IgD-negative memory B cell (primary cell): ENCODE data around the gene MT2A. TPM values are rescaled to one million over a fixed set of nuclear protein-coding genes. Genes with fewer than 3 reads are reported as not detected.
"Not testable (repeated sequence)": the region's sequence is repeated elsewhere in the genome, so short reads cannot be mapped to it uniquely, and the experiment has no call there.

Source experiments
- H3K27ac Mint-ChIP-seq, 3 donors: one replicate each; pipeline ENCODE4 v1.8.0; 2020 to 2022; ENCODE audit warnings: mild to moderate bottlenecking in 3 of 3, mixed read lengths in 3 of 3, moderate library complexity in 1 of 3
- H3K27me3 Mint-ChIP-seq: one replicate; pipeline ENCODE4 v1.8.0; 2021; ENCODE audit warnings: mixed read lengths
- H3K36me3 Mint-ChIP-seq: one replicate; pipeline ENCODE4 v1.8.0; 2020; ENCODE audit warnings: mild to moderate bottlenecking, mixed read lengths
- H3K4me1 Mint-ChIP-seq, 3 donors: one replicate each; pipeline ENCODE4 v1.8.0; 2020 to 2022; ENCODE audit warnings: mixed read lengths in 3 of 3, mild to moderate bottlenecking in 1 of 3
- H3K4me3 Mint-ChIP-seq, 4 donors: one replicate each; pipeline ENCODE4 v1.8.0; 2020 to 2022; ENCODE audit warnings: mild to moderate bottlenecking in 4 of 4, mixed read lengths in 4 of 4, moderate library complexity in 3 of 4
- H3K9me3 Mint-ChIP-seq, 3 donors: one replicate each; pipeline ENCODE4 v1.8.0; 2020 to 2021; ENCODE audit warnings: mixed read lengths in 3 of 3, mild to moderate bottlenecking in 1 of 3
- polyA plus RNA-seq: library from polyadenylated mRNA; unstranded; fragments of 300-500 nt; fragmentation: Illumina TruSeq; gene quantifications from one replicate; pipeline ENCODE4 v1.2.3, GENCODE V29; 2021

The MT2A gene
- polyA plus RNA-seq, 1 donor from 2014 or later, result 40.8 TPM

GRCh38 chr16:56608876-56609462, 585 bp downstream of the MT2A start:
- H3K27me3 Mint-ChIP-seq, result no peaks in the 10 kb centered on the region
- H3K9me3 Mint-ChIP-seq, result no peaks in the 10 kb centered on the region
- peaks cover 18 to 27% (median 19%) of the 10 kb centered on the region in 3 donors for H3K4me1 Mint-ChIP-seq
- no peaks in the 10 kb centered on the region for H3K36me3 Mint-ChIP-seq
- peak overlapping the region in 2 of 3 donors; percentile 70 to 92 for H3K27ac Mint-ChIP-seq
- H3K4me3 Mint-ChIP-seq, result peak overlapping the region; percentile 83 to 95 (median 93)

- Mint-ChIP-seq H3K36me3 (no peaks in the 10 kb centered on the region), H3K27me3 (no peaks in the 10 kb centered on the region), H3K4me1 (peaks cover 18 to 27% (median 19%) of the 10 kb centered on the region in 3 donors), H3K9me3 (no peaks in the 10 kb centered on the region), H3K4me3 (peak overlapping the region; percentile 83 to 95 (median 93)), H3K27ac (peak overlapping the region; percentile 35 to 92 (median 84))
These were observed 1.1 kb downstream of the MT2A start for GRCh38 chr16:56609463-56609921.

- Mint-ChIP-seq H3K36me3 (no peaks in the 10 kb centered on the region), H3K4me3 (peak overlapping the region; percentile 71 to 95 (median 93)), H3K9me3 (no peaks in the 10 kb centered on the region), H3K27ac (peak overlapping the region; percentile 62 to 92 (median 78)), H3K4me1 (peaks cover 18 to 27% (median 19%) of the 10 kb centered on the region in 3 donors), H3K27me3 (no peaks in the 10 kb centered on the region)
These were observed 1.7 kb downstream of the MT2A start for GRCh38 chr16:56610017-56610608.

GRCh38 chr16:56610609-56611111, 2.3 kb downstream of the MT2A start:
- Mint-ChIP-seq H3K27ac (peak overlapping the region; percentile 62 to 92 (median 78)), H3K9me3 (no peaks in the 10 kb centered on the region), H3K36me3 (no peaks in the 10 kb centered on the region), H3K4me3 (peak overlapping the region; percentile 71 to 95 (median 80)), H3K27me3 (no peaks in the 10 kb centered on the region), H3K4me1 (peaks cover 18 to 27% (median 19%) of the 10 kb centered on the region in 3 donors)

GRCh38 chr16:56611281-56611833, 3.0 kb downstream of the MT2A start:
- peak overlapping the region in 3 of 4 donors; percentile 30 to 73 (median 71) for H3K4me3 Mint-ChIP-seq
- H3K27me3 Mint-ChIP-seq, result no peaks in the 10 kb centered on the region
- H3K27ac Mint-ChIP-seq, result peak overlapping the region; percentile 62 to 92 (median 76)
- H3K4me1 Mint-ChIP-seq, result peaks cover 18 to 27% (median 19%) of the 10 kb centered on the region in 3 donors
- H3K9me3 Mint-ChIP-seq, result no peaks in the 10 kb centered on the region
- H3K36me3 Mint-ChIP-seq, result no peaks in the 10 kb centered on the region

- Mint-ChIP-seq H3K4me3 (no peak overlapping the region), H3K4me1 (peaks cover 15 to 29% (median 19%) of the 10 kb centered on the region in 3 donors), H3K9me3 (no peaks in the 10 kb centered on the region), H3K27me3 (peaks cover 18% of the 10 kb centered on the region), H3K27ac (no peak overlapping the region), H3K36me3 (no peaks in the 10 kb centered on the region)
These were observed 5.3 kb downstream of the MT2A start for GRCh38 chr16:56613706-56614105.

- H3K4me1 Mint-ChIP-seq, result peaks cover 10 to 21% (median 14%) of the 10 kb centered on the region in 3 donors
- H3K27ac Mint-ChIP-seq, result no peak overlapping the region
- no peaks in the 10 kb centered on the region for H3K36me3 Mint-ChIP-seq
- H3K4me3 Mint-ChIP-seq, result no peak overlapping the region
- H3K9me3 Mint-ChIP-seq, result no peaks in the 10 kb centered on the region
- H3K27me3 Mint-ChIP-seq, result peaks cover 22% of the 10 kb centered on the region
These were observed 6.2 kb downstream of the MT2A start for GRCh38 chr16:56614549-56614991.

GRCh38 chr16:56615353-56615752, 7.0 kb downstream of the MT2A start:
- no peaks in the 10 kb centered on the region for H3K9me3 Mint-ChIP-seq
- H3K4me3 Mint-ChIP-seq, result no peak overlapping the region
- peaks cover 6 to 17% (median 9%) of the 10 kb centered on the region in 3 donors for H3K4me1 Mint-ChIP-seq
- H3K36me3 Mint-ChIP-seq, result peaks cover 1% of the 10 kb centered on the region
- no peak overlapping the region for H3K27ac Mint-ChIP-seq
- peaks cover 23% of the 10 kb centered on the region for H3K27me3 Mint-ChIP-seq

- H3K36me3 Mint-ChIP-seq, result peaks cover 2% of the 10 kb centered on the region
- H3K4me1 Mint-ChIP-seq, result peaks cover 0 to 7% (median under 1%) of the 10 kb centered on the region in 3 donors
- no peak overlapping the region for H3K27ac Mint-ChIP-seq
- peak overlapping the region in 2 of 4 donors; percentile 41 to 83 for H3K4me3 Mint-ChIP-seq
- peaks cover 25% of the 10 kb centered on the region for H3K27me3 Mint-ChIP-seq
- H3K9me3 Mint-ChIP-seq, result no peaks in the 10 kb centered on the region
These were observed 8.3 kb downstream of the MT2A start for GRCh38 chr16:56616608-56617211.

- no peaks in the 10 kb centered on the region for H3K9me3 Mint-ChIP-seq
- peaks cover 25% of the 10 kb centered on the region for H3K27me3 Mint-ChIP-seq
- peak overlapping the region in 3 of 4 donors; percentile 41 to 83 (median 74) for H3K4me3 Mint-ChIP-seq
- H3K4me1 Mint-ChIP-seq, result peaks cover 0 to 7% (median 2%) of the 10 kb centered on the region in 3 donors
- H3K27ac Mint-ChIP-seq, result no peak overlapping the region
- peaks cover 3% of the 10 kb centered on the region for H3K36me3 Mint-ChIP-seq
These were observed 9.1 kb downstream of the MT2A start for GRCh38 chr16:56617212-56618085.

- peaks cover 0 to 7% (median 2%) of the 10 kb centered on the region in 3 donors for H3K4me1 Mint-ChIP-seq
- peak overlapping the region in 1 of 4 donors; percentile 39 for H3K4me3 Mint-ChIP-seq
- H3K9me3 Mint-ChIP-seq, result no peaks in the 10 kb centered on the region
- peaks cover 25% of the 10 kb centered on the region for H3K27me3 Mint-ChIP-seq
- no peak overlapping the region for H3K27ac Mint-ChIP-seq
- H3K36me3 Mint-ChIP-seq, result peaks cover 3% of the 10 kb centered on the region
These were observed 9.8 kb downstream of the MT2A start for GRCh38 chr16:56618138-56618537.

GRCh38 chr16:56620339-56620897, 12.0 kb downstream of the MT2A start:
- Mint-ChIP-seq H3K4me3 (no peak overlapping the region), H3K27me3 (peaks cover 39% of the 10 kb centered on the region), H3K9me3 (no peaks in the 10 kb centered on the region), H3K4me1 (peaks cover 0 to 12% (median 7%) of the 10 kb centered on the region in 3 donors), H3K36me3 (peaks cover 3% of the 10 kb centered on the region), H3K27ac (peak overlapping the region in 1 of 3 donors; percentile 60)

GRCh38 chr16:56621665-56622445, 13.5 kb downstream of the MT2A start:
- not testable (repeated sequence) for H3K36me3 Mint-ChIP-seq, H3K27ac Mint-ChIP-seq, H3K9me3 Mint-ChIP-seq, H3K4me3 Mint-ChIP-seq
- Mint-ChIP-seq H3K27me3 (peaks cover 45% of the 10 kb centered on the region), H3K4me1 (peaks cover 0 to 13% (median 10%) of the 10 kb centered on the region in 3 donors)
